H9 (cell line): ENCODE measurements around the gene PALD1. TPM values are rescaled to one million over a fixed set of nuclear protein-coding genes. Genes with fewer than 3 reads are reported as not detected.

ENCODE experiments used
- DNase-seq: peaks from one replicate; pipeline ENCODE4 v3.0.0-alpha.2; 2017
- H2AFZ ChIP-seq: one replicate; pipeline ENCODE4 v1.6.1; 2013; ENCODE audit warnings: mild to moderate bottlenecking, low read length, control low read depth, moderate library complexity
- H2AK5ac ChIP-seq: 2 replicates; pipeline ENCODE4 v1.6.1; 2013; ENCODE audit warnings: low read length, control low read depth, mixed read lengths; ENCODE audit not compliant: insufficient read length
- H2BK120ac ChIP-seq: one replicate; pipeline ENCODE4 v1.6.1; 2013; ENCODE audit warnings: low read depth, mild to moderate bottlenecking, low read length, control low read depth, inconsistent platforms; ENCODE audit not compliant: poor library complexity, severe bottlenecking
- H2BK12ac ChIP-seq: 2 replicates; pipeline ENCODE4 v1.6.1; 2013; ENCODE audit warnings: low read length, control low read depth, mixed read lengths, low read depth; ENCODE audit not compliant: insufficient read length
- H2BK15ac ChIP-seq: 2 replicates; pipeline ENCODE4 v1.6.1; 2013; ENCODE audit warnings: low read depth, low read length, control low read depth
- H2BK20ac ChIP-seq: one replicate; pipeline ENCODE4 v1.6.1; 2013; ENCODE audit warnings: low read depth, mild to moderate bottlenecking, low read length, control low read depth, inconsistent platforms; ENCODE audit not compliant: poor library complexity, severe bottlenecking
- H2BK5ac ChIP-seq: 2 replicates; pipeline ENCODE4 v1.6.1; 2013; ENCODE audit warnings: low read length, control low read depth, mixed read lengths; ENCODE audit not compliant: insufficient read length
- H3K14ac ChIP-seq: 2 replicates; pipeline ENCODE4 v1.6.1; 2013; ENCODE audit warnings: low read length, control low read depth; ENCODE audit not compliant: insufficient read depth
- H3K18ac ChIP-seq: 2 replicates; pipeline ENCODE4 v1.6.1; 2013; ENCODE audit warnings: low read depth, mild to moderate bottlenecking, mixed read lengths, low read length, control low read depth; ENCODE audit not compliant: insufficient read length
- H3K23ac ChIP-seq: 2 replicates; pipeline ENCODE4 v1.6.1; 2013; ENCODE audit warnings: low read length, control low read depth, mixed read lengths, low read depth; ENCODE audit not compliant: insufficient read length
- H3K23me2 ChIP-seq: 2 replicates; pipeline ENCODE4 v1.6.1; 2013; ENCODE audit warnings: low read depth, mild to moderate bottlenecking, mixed read lengths, low read length, control low read depth; ENCODE audit not compliant: insufficient read length, poor library complexity, severe bottlenecking
- H3K27ac ChIP-seq: 2 replicates; pipeline ENCODE4 v1.5.1; 2013; ENCODE audit warnings: low read length, control low read depth, mixed read lengths, low read depth; ENCODE audit not compliant: insufficient read length
- H3K27me3 ChIP-seq: 2 replicates; pipeline ENCODE4 v1.6.1; 2013; ENCODE audit warnings: low read length, control low read depth, inconsistent platforms; ENCODE audit not compliant: insufficient read depth
- H3K4ac ChIP-seq: 2 replicates; pipeline ENCODE4 v1.6.1; 2013; ENCODE audit warnings: low read depth, mild to moderate bottlenecking, control low read depth, inconsistent platforms, low read length, moderate library complexity
- H3K4me1 ChIP-seq: 2 replicates; pipeline ENCODE4 v1.6.1; 2013; ENCODE audit warnings: low read length, control low read depth, inconsistent platforms; ENCODE audit not compliant: insufficient read depth
- H3K4me2 ChIP-seq: 2 replicates; pipeline ENCODE4 v1.6.1; 2013; ENCODE audit warnings: low read length, control low read depth, mixed read lengths; ENCODE audit not compliant: insufficient read length, insufficient read depth
- H3K56ac ChIP-seq: 2 replicates; pipeline ENCODE4 v1.6.1; 2013; ENCODE audit warnings: low read depth, mild to moderate bottlenecking, mixed read lengths, low read length, control low read depth; ENCODE audit not compliant: insufficient read length
- H3K79me1 ChIP-seq: 2 replicates; pipeline ENCODE4 v1.6.1; 2013; ENCODE audit warnings: low read depth, mild to moderate bottlenecking, moderate library complexity, low read length, control low read depth, inconsistent platforms; ENCODE audit not compliant: insufficient read depth, poor library complexity, severe bottlenecking
- H3K79me2 ChIP-seq: 2 replicates; pipeline ENCODE4 v1.6.1; 2013; ENCODE audit warnings: low read length, control low read depth, inconsistent platforms; ENCODE audit not compliant: insufficient read depth
- H3K9ac ChIP-seq: 2 replicates; pipeline ENCODE4 v1.6.1; 2013; ENCODE audit warnings: low read length, control low read depth, mixed read lengths; ENCODE audit not compliant: insufficient read length; ENCODE audit errors: extremely low read depth
- H3K9me3 ChIP-seq: one replicate; pipeline ENCODE4 v1.6.1; 2013; ENCODE audit warnings: low read depth, low read length, inconsistent platforms; ENCODE audit not compliant: control insufficient read depth
- H3T11ph ChIP-seq: one replicate; pipeline ENCODE4 v1.6.1; 2013; ENCODE audit warnings: mild to moderate bottlenecking, low read length, control low read depth, inconsistent platforms
- H4K20me1 ChIP-seq: one replicate; pipeline ENCODE4 v1.6.1; 2013; ENCODE audit not compliant: control insufficient read depth, insufficient read length, insufficient read depth
- H4K5ac ChIP-seq: 2 replicates; pipeline ENCODE4 v1.6.1; 2013; ENCODE audit warnings: low read depth, mild to moderate bottlenecking, mixed read lengths, low read length, control low read depth; ENCODE audit not compliant: insufficient read length
- H4K8ac ChIP-seq: replicated peaks from 2 replicates; pipeline ENCODE4 v1.6.1; 2013; ENCODE audit warnings: low read length, control low read depth, mixed read lengths, low read depth; ENCODE audit not compliant: insufficient read length
- H4K91ac ChIP-seq: 2 replicates; pipeline ENCODE4 v1.6.1; 2013; ENCODE audit warnings: low read depth, mild to moderate bottlenecking, moderate library complexity, mixed read lengths, low read length, control low read depth; ENCODE audit not compliant: insufficient read length
- H3K27ac Mint-ChIP-seq, 3 experiments: 2 replicates in 2 of 3; 3 replicates in 1 of 3; pipeline ENCODE4 v1.8.0; 2020 to 2021; ENCODE audit warnings: mixed read lengths in 3 of 3, mild to moderate bottlenecking in 1 of 3, moderate library complexity in 1 of 3
- H3K27me3 Mint-ChIP-seq: 2 replicates; pipeline ENCODE4 v1.8.0; 2021; ENCODE audit warnings: low read depth, mild to moderate bottlenecking, moderate library complexity, mixed read lengths
- H3K36me3 Mint-ChIP-seq, 3 experiments: 2 replicates in 2 of 3; 3 replicates in 1 of 3; pipeline ENCODE4 v1.8.0; 2020 to 2021; ENCODE audit warnings: low read depth in 3 of 3, mixed read lengths in 3 of 3; ENCODE audit not compliant: insufficient read depth in 1 of 3
- H3K4me1 Mint-ChIP-seq, 2 experiments: 2 replicates each; pipeline ENCODE4 v1.8.0; 2020; ENCODE audit warnings: mixed read lengths in 2 of 2
- H3K4me3 Mint-ChIP-seq, 2 experiments: 2 replicates in 1 of 2; 3 replicates in 1 of 2; pipeline ENCODE4 v1.8.0; 2020 to 2021; ENCODE audit warnings: mild to moderate bottlenecking in 2 of 2, mixed read lengths in 2 of 2, moderate library complexity in 1 of 2
- H3K9me3 Mint-ChIP-seq, 2 experiments: 2 replicates in 1 of 2; 3 replicates in 1 of 2; pipeline ENCODE4 v1.8.0; 2020; ENCODE audit warnings: mild to moderate bottlenecking in 2 of 2, mixed read lengths in 2 of 2, moderate library complexity in 1 of 2
- CTCF ChIP-seq: fragments of 200-600 bp; sonication (generic); conservative IDR thresholded peaks from 3 replicates; pipeline ENCODE4 v1.8.0; 2021; ENCODE audit warnings: antibody characterized with exemption, mild to moderate bottlenecking
- WGBS: extraction: QIAGEN DNeasy Blood & Tissue Kit; methylation state at CpG from one replicate; pipeline ENCODE4 v1.1.7; 2013; ENCODE audit warnings: missing lambda C conversion rate, low lambda C conversion rate, mixed read lengths; ENCODE audit not compliant: insufficient read length; ENCODE audit errors: extremely low coverage; 5-methylcytosine and 5-hydroxymethylcytosine counted together
- total RNA-seq: library from RNA; stranded (reverse); gene quantifications from 2 replicates; pipeline ENCODE4 v1.2.1, GENCODE V29; 2021

PALD1 gene
- total RNA-seq, 1 experiment from 2014 or later = 21.1 TPM

DNA sequence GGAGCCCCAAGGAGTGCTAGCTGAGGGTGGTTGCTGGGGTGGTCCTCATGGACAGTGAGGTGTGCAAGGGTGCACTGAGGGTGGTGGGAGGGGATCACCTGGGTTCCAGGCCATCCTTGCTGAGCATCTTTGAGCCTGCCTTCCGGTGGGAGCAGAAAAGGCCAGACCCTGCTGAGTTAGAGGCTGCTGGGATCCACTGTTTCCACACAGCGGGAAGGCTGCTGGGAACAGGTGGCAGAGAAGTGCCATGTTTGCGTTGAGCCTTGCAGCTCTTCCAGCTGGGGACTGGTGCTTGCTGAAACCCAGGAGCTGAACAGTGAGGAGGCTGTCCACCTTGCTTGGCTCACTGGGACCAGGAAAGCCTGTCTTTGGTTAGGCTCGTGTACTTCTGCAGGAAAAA lies 89.0 kb downstream of the PALD1 start:
- WGBS = no CpG with 5 or more reads among the region's 4 CpGs
- no peak overlapping the region for H3K4me3 Mint-ChIP-seq

More for the DNA sequence above, 89.0 kb downstream of the PALD1 start:
- Histone ChIP-seq H3K4me2 (no peak overlapping the region), H2BK5ac (no peak overlapping the region), H4K5ac (no peak overlapping the region), H3T11ph (no peak overlapping the region), H3K27me3 (no peaks in the 10 kb centered on the region), H2BK120ac (no peak overlapping the region), H4K91ac (no peak overlapping the region), H3K23ac (no peak overlapping the region), H2AFZ (no peak overlapping the region), H4K20me1 (no peaks in the 10 kb centered on the region), H3K79me1 (no peaks in the 10 kb centered on the region), H2BK15ac (no peak overlapping the region), H3K4me1 (no peaks in the 10 kb centered on the region), H3K9ac (no peak overlapping the region), H2BK20ac (no peak overlapping the region), H3K56ac (no peak overlapping the region), H3K18ac (no peak overlapping the region), H3K4ac (no peak overlapping the region), H3K9me3 (no peaks in the 10 kb centered on the region), H2AK5ac (no peak overlapping the region), H4K8ac (no peak overlapping the region), H3K27ac (no peak overlapping the region), H2BK12ac (no peak overlapping the region), H3K79me2 (no peaks in the 10 kb centered on the region), H3K14ac (no peak overlapping the region), H3K23me2 (no peaks in the 10 kb centered on the region)
- H3K9me3 Mint-ChIP-seq = no peaks in the 10 kb centered on the region
- H3K4me1 Mint-ChIP-seq = no peaks in the 10 kb centered on the region
- no peaks in the 10 kb centered on the region for H3K27me3 Mint-ChIP-seq
- H3K27ac Mint-ChIP-seq = no peak overlapping the region
- no peak for TF ChIP-seq CTCF
- no peak for DNase-seq
- peaks cover 0 to 6% (median 0%) of the 10 kb centered on the region in 3 experiments; a peak in 3 of 7 replicates for H3K36me3 Mint-ChIP-seq
